HepG2 (cell line): ENCODE measurements around the gene FGF19. TPM values are rescaled to one million over a fixed set of nuclear protein-coding genes. Genes with fewer than 3 reads are reported as not detected.

ENCODE experiments used
- ARNT2 ChIP-seq: sonication (generic); formaldehyde crosslinking; IDR thresholded peaks from 2 replicates; pipeline ENCODE4 v1.8.0; 2022; ENCODE audit warnings: mild to moderate bottlenecking, low read depth, missing genetic modification reagents, moderate library complexity
- BRCA1 ChIP-seq: sonication (generic); formaldehyde crosslinking; IDR thresholded peaks from 2 replicates; pipeline ENCODE4 v1.4.0; 2020; ENCODE audit warnings: missing genetic modification reagents
- CEBPB ChIP-seq: IDR thresholded peaks from 2 replicates; pipeline ENCODE4 v1.6.1; 2011; ENCODE audit warnings: low read depth, low read length, improper control_type of control experiment, borderline replicate concordance
- ETV5 ChIP-seq: IDR thresholded peaks from 2 replicates; pipeline ENCODE4 v1.6.1; 2018; ENCODE audit warnings: missing biosample characterization, missing genetic modification reagents, inconsistent platforms, borderline replicate concordance
- HMGXB4 ChIP-seq, 2 experiments: sonication (generic) in 1 of 2; formaldehyde crosslinking in 1 of 2; IDR thresholded peaks; 2 replicates each; pipeline versions ENCODE4 v1.4.0 to v1.6.1; 2018 to 2020; ENCODE audit warnings: missing genetic modification reagents in 2 of 2, borderline replicate concordance in 1 of 2, low read depth in 1 of 2, mild to moderate bottlenecking in 1 of 2, missing biosample characterization in 1 of 2
- ISX ChIP-seq: sonication (generic); formaldehyde crosslinking; conservative IDR thresholded peaks from 2 replicates; pipeline ENCODE4 v1.5.0; 2020; ENCODE audit warnings: missing genetic modification reagents
- KDM2A ChIP-seq: sonication (generic); formaldehyde crosslinking; IDR thresholded peaks from 2 replicates; pipeline ENCODE4 v1.4.0; 2020; ENCODE audit warnings: low read depth, missing genetic modification reagents, borderline replicate concordance
- KLF16 ChIP-seq, 2 experiments: sonication (generic) in 1 of 2; formaldehyde crosslinking in 1 of 2; IDR thresholded peaks; 2 replicates each; pipeline versions ENCODE4 v1.6.1 to v1.8.0; 2016 to 2023; ENCODE audit warnings: missing genetic modification reagents in 2 of 2, missing compliant biosample characterization in 1 of 2
- MXI1 ChIP-seq: IDR thresholded peaks from 3 replicates; pipeline ENCODE4 v1.6.1; 2012; ENCODE audit warnings: low read depth, low read length, inconsistent platforms, borderline replicate concordance
- NFIB ChIP-seq: sonication (generic); formaldehyde crosslinking; IDR thresholded peaks from 2 replicates; pipeline ENCODE4 v1.9.0; 2021; ENCODE audit warnings: missing genetic modification reagents, mild to moderate bottlenecking, borderline replicate concordance
- PATZ1 ChIP-seq: sonication (generic); formaldehyde crosslinking; IDR thresholded peaks from 2 replicates; pipeline ENCODE4 v1.4.0; 2020; ENCODE audit warnings: missing genetic modification reagents
- THAP11 ChIP-seq: IDR thresholded peaks from 2 replicates; pipeline ENCODE4 v1.6.1; 2016; ENCODE audit warnings: missing biosample characterization, missing genetic modification reagents
- ZFP82 ChIP-seq: sonication (generic); formaldehyde crosslinking; IDR thresholded peaks from 2 replicates; pipeline ENCODE4 v1.5.1; 2020; ENCODE audit warnings: mild to moderate bottlenecking, missing genetic modification reagents, borderline replicate concordance
- ZFY ChIP-seq: sonication (generic); formaldehyde crosslinking; IDR thresholded peaks from 2 replicates; pipeline ENCODE4 v1.4.0; 2020; ENCODE audit warnings: missing genetic modification reagents
- ZMYM4 ChIP-seq: sonication (generic); formaldehyde crosslinking; IDR thresholded peaks from 2 replicates; pipeline ENCODE4 v1.8.1; 2023; ENCODE audit warnings: mild to moderate bottlenecking, missing genetic modification reagents
- ZNF121 ChIP-seq: sonication (generic); formaldehyde crosslinking; IDR thresholded peaks from 2 replicates; pipeline ENCODE4 v1.5.0; 2020; ENCODE audit warnings: mild to moderate bottlenecking, missing genetic modification reagents
- ZNF224 ChIP-seq: sonication (generic); formaldehyde crosslinking; IDR thresholded peaks from 2 replicates; pipeline ENCODE4 v1.5.0; 2020; ENCODE audit warnings: mild to moderate bottlenecking, missing genetic modification reagents
- ZNF282 ChIP-seq: fragments of 450-650 bp; IDR thresholded peaks from 2 replicates; pipeline ENCODE4 v1.6.1; 2018; ENCODE audit not compliant: partially characterized antibody
- ZNF768 ChIP-seq: sonication (generic); formaldehyde crosslinking; IDR thresholded peaks from 2 replicates; pipeline ENCODE4 v1.4.0; 2020; ENCODE audit warnings: missing genetic modification reagents
- polyA plus RNA-seq, 8 experiments: library from polyadenylated mRNA; depleted of rRNA in 3 of 8; stranded (reverse) in 7 of 8; unstranded in 1 of 8; fragments of >200 nt; fragmentation: Illumina TruSeq in 4 of 8; extraction: Trizol in 4 of 8; gene quantifications; 2 replicates each; pipeline versions ENCODE4 v1.2.1 to v1.2.3, GENCODE V29; 2011 to 2016; ENCODE audit warnings: low read depth in 4 of 8, missing spikeins in 1 of 8, mixed read lengths in 1 of 8; ENCODE audit not compliant: insufficient read depth in 1 of 8
- total RNA-seq, 5 experiments: library from RNA; depleted of rRNA; stranded (reverse); fragments of >200 nt; fragmentation: Illumina TruSeq; extraction: Trizol; gene quantifications; 2 replicates each; pipeline ENCODE4 v1.2.3, GENCODE V29; 2016; ENCODE audit warnings: low read depth in 1 of 5
- TF ChIP-seq, protein P1 (sequence below): sonication (generic); formaldehyde crosslinking; IDR thresholded peaks from 2 replicates; pipeline ENCODE4 v1.4.0; 2020; ENCODE audit warnings: missing genetic modification reagents
- TF ChIP-seq, protein P2 (sequence below): sonication (generic); formaldehyde crosslinking; IDR thresholded peaks from 2 replicates; pipeline ENCODE4 v1.4.0; 2020; ENCODE audit warnings: missing genetic modification reagents

Gene FGF19
- total and polyA plus RNA-seq, 2 of the 13 experiments (the other 11 are each of a cell fraction or from before 2014, with no cell fraction given) = 0.07 TPM; not detected in 1

GRCh38 chr11:69670158-69670845 lies 33.5 kb downstream of the FGF19 start (continued):
- TF ChIP-seq HMGXB4 (CRISPR knock-in tag; IDR thresholded peaks at IDR 0.05; ENCODE audit: borderline replicate concordance in 1 of 2, low read depth in 1 of 2) (peak; percentile 61 to 66; a peak in 3 of 4 replicates), ZNF768 (CRISPR knock-in tag) (peak; percentile 71), ZNF121 (CRISPR knock-in tag) (no peak), ARNT2 (CRISPR knock-in tag) (0 out of 2 replicates have a peak, but pooled peaks have one; percentile 23), MXI1 (peak; percentile 34; the same call in 1 of the 3 replicates), ZFP82 (CRISPR knock-in tag) (no peak), BRCA1 (0 out of 2 replicates have a peak, but pooled peaks have one; percentile 58), ZFY (peak; percentile 58; the same call in 1 of the 2 replicates), KLF16 (CRISPR knock-in tag; IDR thresholded peaks at IDR 0.05) (peak in 1 of 2 experiments; percentile 46; a peak in 1 of 4 replicates), PATZ1 (peak; percentile 49), THAP11 (CRISPR knock-in tag) (0 out of 2 replicates have a peak, but pooled peaks have one; percentile 27), ETV5 (CRISPR knock-in tag) (no peak), ISX (no peak), ZNF224 (CRISPR knock-in tag) (no peak), CEBPB (no peak), KDM2A (CRISPR knock-in tag) (peak; percentile 64; the same call in 1 of the 2 replicates), ZMYM4 (CRISPR knock-in tag) (0 out of 2 replicates have a peak, but pooled peaks have one; percentile 24), NFIB (CRISPR knock-in tag) (no peak), ZNF282 (no peak)
- TF ChIP-seq, protein P1, sequence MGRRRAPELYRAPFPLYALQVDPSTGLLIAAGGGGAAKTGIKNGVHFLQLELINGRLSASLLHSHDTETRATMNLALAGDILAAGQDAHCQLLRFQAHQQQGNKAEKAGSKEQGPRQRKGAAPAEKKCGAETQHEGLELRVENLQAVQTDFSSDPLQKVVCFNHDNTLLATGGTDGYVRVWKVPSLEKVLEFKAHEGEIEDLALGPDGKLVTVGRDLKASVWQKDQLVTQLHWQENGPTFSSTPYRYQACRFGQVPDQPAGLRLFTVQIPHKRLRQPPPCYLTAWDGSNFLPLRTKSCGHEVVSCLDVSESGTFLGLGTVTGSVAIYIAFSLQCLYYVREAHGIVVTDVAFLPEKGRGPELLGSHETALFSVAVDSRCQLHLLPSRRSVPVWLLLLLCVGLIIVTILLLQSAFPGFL = no peak
- TF ChIP-seq, protein P2, sequence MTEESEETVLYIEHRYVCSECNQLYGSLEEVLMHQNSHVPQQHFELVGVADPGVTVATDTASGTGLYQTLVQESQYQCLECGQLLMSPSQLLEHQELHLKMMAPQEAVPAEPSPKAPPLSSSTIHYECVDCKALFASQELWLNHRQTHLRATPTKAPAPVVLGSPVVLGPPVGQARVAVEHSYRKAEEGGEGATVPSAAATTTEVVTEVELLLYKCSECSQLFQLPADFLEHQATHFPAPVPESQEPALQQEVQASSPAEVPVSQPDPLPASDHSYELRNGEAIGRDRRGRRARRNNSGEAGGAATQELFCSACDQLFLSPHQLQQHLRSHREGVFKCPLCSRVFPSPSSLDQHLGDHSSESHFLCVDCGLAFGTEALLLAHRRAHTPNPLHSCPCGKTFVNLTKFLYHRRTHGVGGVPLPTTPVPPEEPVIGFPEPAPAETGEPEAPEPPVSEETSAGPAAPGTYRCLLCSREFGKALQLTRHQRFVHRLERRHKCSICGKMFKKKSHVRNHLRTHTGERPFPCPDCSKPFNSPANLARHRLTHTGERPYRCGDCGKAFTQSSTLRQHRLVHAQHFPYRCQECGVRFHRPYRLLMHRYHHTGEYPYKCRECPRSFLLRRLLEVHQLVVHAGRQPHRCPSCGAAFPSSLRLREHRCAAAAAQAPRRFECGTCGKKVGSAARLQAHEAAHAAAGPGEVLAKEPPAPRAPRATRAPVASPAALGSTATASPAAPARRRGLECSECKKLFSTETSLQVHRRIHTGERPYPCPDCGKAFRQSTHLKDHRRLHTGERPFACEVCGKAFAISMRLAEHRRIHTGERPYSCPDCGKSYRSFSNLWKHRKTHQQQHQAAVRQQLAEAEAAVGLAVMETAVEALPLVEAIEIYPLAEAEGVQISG (CRISPR knock-in tag) = 0 out of 2 replicates have a peak, but pooled peaks have one; percentile 57
